Measurements from ENCODE around the gene NRF1. TPM values are rescaled to one million over a fixed set of nuclear protein-coding genes. Genes with fewer than 3 reads are reported as not detected.

The NRF1 gene
- total RNA-seq, 1 donor from 2014 or later, result 18.1 TPM

DNA sequence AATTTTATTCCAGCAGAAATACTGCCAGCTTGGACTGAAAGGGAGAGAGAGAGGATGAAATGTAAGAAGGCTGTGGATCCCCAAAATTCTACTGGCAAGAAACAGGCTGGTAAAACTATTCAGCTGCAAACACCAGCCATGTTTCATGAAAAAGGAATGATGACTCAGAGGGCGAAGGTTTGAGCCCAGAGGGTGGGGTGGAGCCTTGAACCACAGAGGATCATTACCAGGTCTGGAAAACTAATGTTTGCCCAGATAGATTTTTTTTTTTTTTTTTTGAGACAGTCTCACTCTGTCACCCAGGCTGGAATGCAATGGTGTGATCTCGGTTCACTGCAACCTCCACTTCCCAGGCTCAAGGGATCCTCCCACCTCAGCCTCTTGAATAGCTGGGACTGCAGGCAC lies 41.7 kb upstream of the NRF1 start:
- no peak for DNase-seq (ENCODE audit: low spot score)
- TF ChIP-seq, protein P1, sequence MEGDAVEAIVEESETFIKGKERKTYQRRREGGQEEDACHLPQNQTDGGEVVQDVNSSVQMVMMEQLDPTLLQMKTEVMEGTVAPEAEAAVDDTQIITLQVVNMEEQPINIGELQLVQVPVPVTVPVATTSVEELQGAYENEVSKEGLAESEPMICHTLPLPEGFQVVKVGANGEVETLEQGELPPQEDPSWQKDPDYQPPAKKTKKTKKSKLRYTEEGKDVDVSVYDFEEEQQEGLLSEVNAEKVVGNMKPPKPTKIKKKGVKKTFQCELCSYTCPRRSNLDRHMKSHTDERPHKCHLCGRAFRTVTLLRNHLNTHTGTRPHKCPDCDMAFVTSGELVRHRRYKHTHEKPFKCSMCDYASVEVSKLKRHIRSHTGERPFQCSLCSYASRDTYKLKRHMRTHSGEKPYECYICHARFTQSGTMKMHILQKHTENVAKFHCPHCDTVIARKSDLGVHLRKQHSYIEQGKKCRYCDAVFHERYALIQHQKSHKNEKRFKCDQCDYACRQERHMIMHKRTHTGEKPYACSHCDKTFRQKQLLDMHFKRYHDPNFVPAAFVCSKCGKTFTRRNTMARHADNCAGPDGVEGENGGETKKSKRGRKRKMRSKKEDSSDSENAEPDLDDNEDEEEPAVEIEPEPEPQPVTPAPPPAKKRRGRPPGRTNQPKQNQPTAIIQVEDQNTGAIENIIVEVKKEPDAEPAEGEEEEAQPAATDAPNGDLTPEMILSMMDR (IDR thresholded peaks at IDR 0.05; ENCODE audit: unreplicated experiment), result no peak
- Mint-ChIP-seq H3K27me3 (ENCODE audit: unreplicated experiment) (no peaks in the 10 kb centered on the region), H3K27ac (ENCODE audit: unreplicated experiment) (no peak overlapping the region), H3K4me1 (ENCODE audit: unreplicated experiment) (peaks cover 2% of the 10 kb centered on the region), H3K9me3 (ENCODE audit: unreplicated experiment) (no peaks in the 10 kb centered on the region), H3K4me3 (ENCODE audit: unreplicated experiment) (no peak overlapping the region), H3K36me3 (ENCODE audit: low read depth, unreplicated experiment) (no peaks in the 10 kb centered on the region)

DNA sequence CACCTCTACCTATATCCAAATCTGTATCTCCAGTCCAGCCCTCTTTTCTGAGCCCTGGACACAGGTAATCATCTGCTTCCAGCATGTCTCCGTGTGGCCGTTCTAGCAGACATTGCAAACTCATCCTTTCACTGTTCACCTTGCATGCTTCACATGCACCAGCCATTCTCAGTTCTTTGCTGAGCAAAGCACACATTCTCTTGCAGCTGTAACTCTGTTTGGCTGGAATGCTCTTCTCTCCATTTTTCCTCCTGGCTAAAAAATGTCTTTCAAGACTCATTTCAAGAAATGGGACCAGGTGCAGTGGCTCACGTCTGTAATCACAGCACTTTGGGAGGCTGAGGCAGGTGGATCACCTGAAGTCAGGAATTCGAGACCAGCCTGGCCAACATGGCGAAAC lies 40.3 kb upstream of the NRF1 start:
- Mint-ChIP-seq H3K36me3 (ENCODE audit: low read depth, unreplicated experiment) (peaks cover 1% of the 10 kb centered on the region), H3K27ac (ENCODE audit: unreplicated experiment) (no peak overlapping the region), H3K27me3 (ENCODE audit: unreplicated experiment) (no peaks in the 10 kb centered on the region), H3K4me3 (ENCODE audit: unreplicated experiment) (no peak overlapping the region), H3K4me1 (ENCODE audit: unreplicated experiment) (peaks cover 3% of the 10 kb centered on the region), H3K9me3 (ENCODE audit: unreplicated experiment) (no peaks in the 10 kb centered on the region)
- TF ChIP-seq, protein P1 (IDR thresholded peaks at IDR 0.05; ENCODE audit: unreplicated experiment), result no peak
- no peak for DNase-seq (ENCODE audit: low spot score)

DNA sequence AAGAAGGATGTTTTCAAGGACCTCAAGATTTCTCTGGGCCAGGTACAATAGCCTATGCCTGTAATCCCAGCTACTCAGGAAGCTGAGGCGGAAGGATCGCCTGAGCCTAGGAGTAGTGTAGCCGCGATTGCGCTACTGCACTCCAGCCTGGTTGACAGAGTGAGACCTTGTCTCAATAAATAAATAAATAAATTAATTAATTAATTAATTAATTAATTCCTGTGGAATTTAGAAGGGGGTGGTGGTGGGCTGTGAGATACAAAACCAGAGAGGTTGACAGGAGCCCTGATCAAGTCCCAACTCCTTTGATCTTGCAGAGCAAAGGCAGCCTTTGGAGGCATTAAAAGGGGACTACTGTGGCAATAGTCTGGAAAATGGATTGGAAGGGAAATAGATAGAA lies 39.3 kb upstream of the NRF1 start:
- Mint-ChIP-seq H3K27ac (ENCODE audit: unreplicated experiment) (no peak overlapping the region), H3K4me3 (ENCODE audit: unreplicated experiment) (no peak overlapping the region), H3K9me3 (ENCODE audit: unreplicated experiment) (no peaks in the 10 kb centered on the region), H3K27me3 (ENCODE audit: unreplicated experiment) (no peaks in the 10 kb centered on the region), H3K36me3 (ENCODE audit: low read depth, unreplicated experiment) (peaks cover 5% of the 10 kb centered on the region), H3K4me1 (ENCODE audit: unreplicated experiment) (peaks cover 3% of the 10 kb centered on the region)
- DNase-seq (ENCODE audit: low spot score), result no peak
- TF ChIP-seq, protein P1 (IDR thresholded peaks at IDR 0.05; ENCODE audit: unreplicated experiment), result no peak

DNA sequence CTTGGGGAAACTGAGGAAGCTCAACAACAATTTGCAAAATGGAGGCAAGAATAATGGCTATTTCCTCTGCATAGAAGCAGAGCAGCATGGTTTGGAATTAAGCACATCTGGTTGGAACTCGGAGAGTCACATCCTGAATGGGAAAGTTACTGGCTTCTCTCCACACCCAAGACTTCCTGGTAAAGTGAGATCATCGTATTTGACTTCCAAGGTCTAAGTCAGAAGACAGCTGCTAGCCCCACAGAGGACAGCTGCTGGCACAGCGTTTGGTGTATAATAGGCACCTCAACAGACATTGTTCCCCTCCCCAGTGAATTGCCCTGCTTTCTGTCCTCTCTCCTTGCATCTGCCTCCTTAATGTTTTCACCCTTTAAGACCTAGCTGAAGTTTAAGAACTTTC lies 37.0 kb upstream of the NRF1 start:
- no peak overlapping the region for H3K27ac Mint-ChIP-seq (ENCODE audit: unreplicated experiment)

DNA sequence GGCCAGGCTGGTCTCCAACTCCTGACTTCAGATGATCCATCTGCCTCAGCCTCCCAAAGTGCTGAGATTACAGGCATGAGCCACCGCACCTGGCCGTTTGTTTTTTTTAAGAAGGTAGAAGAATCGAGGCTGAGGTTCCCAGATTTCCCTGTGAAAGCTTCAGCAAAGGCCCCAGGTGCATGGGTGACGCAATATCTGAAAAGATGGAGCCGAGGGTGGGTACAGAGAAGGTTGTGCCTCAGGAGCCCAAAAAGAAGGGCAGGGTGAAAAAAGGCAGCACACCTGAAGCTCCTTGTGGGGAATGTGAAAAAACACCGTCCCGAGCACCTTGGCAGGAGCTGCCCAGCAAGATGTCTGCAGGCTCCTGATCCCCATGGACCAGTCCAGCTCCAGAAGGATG lies 35.8 kb upstream of the NRF1 start:
- H3K27me3 Mint-ChIP-seq (ENCODE audit: unreplicated experiment), result no peaks in the 10 kb centered on the region
- H3K27ac Mint-ChIP-seq (ENCODE audit: unreplicated experiment), result no peak overlapping the region
- no peak overlapping the region for H3K4me3 Mint-ChIP-seq (ENCODE audit: unreplicated experiment)
- no peak for DNase-seq (ENCODE audit: low spot score)
- peaks cover 12% of the 10 kb centered on the region for H3K36me3 Mint-ChIP-seq (ENCODE audit: low read depth, unreplicated experiment)
- H3K4me1 Mint-ChIP-seq (ENCODE audit: unreplicated experiment), result peaks cover 3% of the 10 kb centered on the region
- no peaks in the 10 kb centered on the region for H3K9me3 Mint-ChIP-seq (ENCODE audit: unreplicated experiment)
- TF ChIP-seq, protein P1 (IDR thresholded peaks at IDR 0.05; ENCODE audit: unreplicated experiment), result no peak

More for the DNA sequence above, 37.0 kb upstream of the NRF1 start:
- H3K9me3 Mint-ChIP-seq (ENCODE audit: unreplicated experiment), result no peaks in the 10 kb centered on the region
- no peak overlapping the region for H3K4me3 Mint-ChIP-seq (ENCODE audit: unreplicated experiment)
- no peak for DNase-seq (ENCODE audit: low spot score)
- H3K4me1 Mint-ChIP-seq (ENCODE audit: unreplicated experiment), result peaks cover 3% of the 10 kb centered on the region
- TF ChIP-seq, protein P1 (IDR thresholded peaks at IDR 0.05; ENCODE audit: unreplicated experiment), result no peak
- no peaks in the 10 kb centered on the region for H3K27me3 Mint-ChIP-seq (ENCODE audit: unreplicated experiment)
- peaks cover 12% of the 10 kb centered on the region for H3K36me3 Mint-ChIP-seq (ENCODE audit: low read depth, unreplicated experiment)
